Activated T-cell treated with anti-CD3 and anti-CD28 coated beads, Interleukin-2, amount 50 U/mL, for 4 hours (primary cell): ENCODE results near the gene H2BK1. TPM values are rescaled to one million over a fixed set of nuclear protein-coding genes. Genes with fewer than 3 reads are reported as not detected.

Source experiments
- total RNA-seq, 3 donors: library from RNA; stranded (reverse); gene quantifications; one replicate each; pipeline ENCODE4 v1.2.1, GENCODE V29; 2021

Gene H2BK1
- total RNA-seq, 3 donors from 2014 or later: not detected

Other genes starting within 250 kb of the H2BK1 start
- under 1 TPM; 0.49 to 0.71 (median 0.66) TPM for gene KCNH2, start 232.2 kb downstream of the H2BK1 start, total RNA-seq
- gene NOS3, start 219.5 kb downstream of the H2BK1 start, total RNA-seq: 1 to 10 TPM; 5.3 to 9.2 (median 8.2) TPM
- 1 to 10 TPM; 5.8 to 7.3 (median 6.7) TPM for gene ATG9B, start 186.0 kb downstream of the H2BK1 start, total RNA-seq
- 10 to 100 TPM; 48.1 to 54.6 (median 48.5) TPM for gene ABCB8, start 182.0 kb downstream of the H2BK1 start, total RNA-seq
- 1 to 10 TPM; 2.4 to 3.4 (median 3.3) TPM for gene ASIC3, start 162.0 kb downstream of the H2BK1 start, total RNA-seq
- 10 to 100 TPM; 14.1 to 15.0 (median 14.3) TPM for gene CDK5, start 152.6 kb downstream of the H2BK1 start, total RNA-seq
- gene SLC4A2, start 150.9 kb downstream of the H2BK1 start, total RNA-seq: 100 to 1,000 TPM; 107 to 125 (median 111) TPM
- gene FASTK, start 129.7 kb downstream of the H2BK1 start, total RNA-seq: 100 to 1,000 TPM in 2 of 3 donors, 10 to 100 TPM in 1; 96.5 to 111 (median 104) TPM
- gene TMUB1, start 127.0 kb downstream of the H2BK1 start, total RNA-seq: 10 to 100 TPM; 70.3 to 85.3 (median 71.8) TPM
- gene AGAP3, start 124.0 kb downstream of the H2BK1 start, total RNA-seq: 10 to 100 TPM; 29.7 to 46.3 (median 35.1) TPM
- gene GBX1, start 42.8 kb downstream of the H2BK1 start, total RNA-seq: not detected
- not detected for gene ASB10, start 23.2 kb downstream of the H2BK1 start, total RNA-seq
- gene ABCF2, start 16.7 kb upstream of the H2BK1 start, total RNA-seq: 100 to 1,000 TPM; 144 to 151 (median 146) TPM
- gene CHPF2, start 22.0 kb upstream of the H2BK1 start, total RNA-seq: 10 to 100 TPM; 51.6 to 66.3 (median 51.8) TPM
- gene SMARCD3, start 38.2 kb upstream of the H2BK1 start, total RNA-seq: 1 to 10 TPM; 1.7 to 2.5 (median 2.0) TPM
- 10 to 100 TPM; 25.9 to 26.9 (median 26.5) TPM for gene NUB1, start 131.3 kb upstream of the H2BK1 start, total RNA-seq
- under 1 TPM; 0.27 to 0.46 (median 0.37) TPM for gene WDR86, start 199.6 kb upstream of the H2BK1 start, total RNA-seq
- gene CRYGN, start 229.7 kb upstream of the H2BK1 start, total RNA-seq: not detected